Ishikawa (cell line): Measurements from ENCODE around the gene MECR.

Experiments used
- CEBPB ChIP-seq: IDR thresholded peaks from 2 replicates; pipeline ENCODE4 v1.6.1; 2012
- CREB1 ChIP-seq: IDR thresholded peaks from 2 replicates; pipeline ENCODE4 v1.6.1; 2012; ENCODE audit warnings: low read depth
- EGR1 ChIP-seq: IDR thresholded peaks from 2 replicates; pipeline ENCODE4 v1.6.1; 2012
- EP300 ChIP-seq: IDR thresholded peaks from 2 replicates; pipeline ENCODE4 v1.6.1; 2012; ENCODE audit warnings: borderline replicate concordance
- FOXM1 ChIP-seq: IDR thresholded peaks from 2 replicates; pipeline ENCODE4 v1.6.1; 2012; ENCODE audit warnings: low read depth, borderline replicate concordance
- MAX ChIP-seq: IDR thresholded peaks from 2 replicates; pipeline ENCODE4 v1.6.1; 2012
- NFIC ChIP-seq: IDR thresholded peaks from 2 replicates; pipeline ENCODE4 v1.6.1; 2012
- RAD21 ChIP-seq: IDR thresholded peaks from 2 replicates; pipeline ENCODE4 v1.6.1; 2012; ENCODE audit warnings: low read depth
- REST ChIP-seq: IDR thresholded peaks from 2 replicates; pipeline ENCODE4 v1.6.1; 2012; ENCODE audit warnings: low read depth, mild to moderate bottlenecking
- TAF1 ChIP-seq: IDR thresholded peaks from 2 replicates; pipeline ENCODE4 v1.6.1; 2012; ENCODE audit warnings: low read depth, mild to moderate bottlenecking
- TCF12 ChIP-seq: IDR thresholded peaks from 2 replicates; pipeline ENCODE4 v1.6.1; 2012; ENCODE audit warnings: low read depth
- TEAD4 ChIP-seq: IDR thresholded peaks from 2 replicates; pipeline ENCODE4 v1.6.1; 2012
- USF1 ChIP-seq: IDR thresholded peaks from 2 replicates; pipeline ENCODE4 v1.6.1; 2012
- YY1 ChIP-seq: IDR thresholded peaks from 2 replicates; pipeline ENCODE4 v1.6.1; 2012; ENCODE audit warnings: low read depth
- ZBTB7A ChIP-seq: IDR thresholded peaks from 2 replicates; pipeline ENCODE4 v1.6.1; 2012; ENCODE audit warnings: low read depth

Gene MECR

GRCh38 chr1:29171089-29171488, 59.6 kb downstream of the MECR start:
- TF ChIP-seq RAD21, result no peak
- no peak for TF ChIP-seq EGR1
- no peak for TF ChIP-seq TEAD4
- TF ChIP-seq USF1, result no peak
- no peak for TF ChIP-seq YY1
- TF ChIP-seq MAX, result no peak
- TF ChIP-seq ZBTB7A, result no peak
- TF ChIP-seq TCF12, result no peak
- no peak for TF ChIP-seq TAF1
- TF ChIP-seq REST, result no peak
- no peak for TF ChIP-seq FOXM1
- TF ChIP-seq CREB1, result no peak
- no peak for TF ChIP-seq EP300
- no peak for TF ChIP-seq NFIC

GRCh38 chr1:29169976-29170375, 60.8 kb downstream of the MECR start:
- no peak for TF ChIP-seq EGR1
- no peak for TF ChIP-seq EP300
- no peak for TF ChIP-seq CEBPB

- TF ChIP-seq RAD21 (no peak), EP300 (no peak), EGR1 (no peak), ZBTB7A (no peak), USF1 (no peak), CREB1 (no peak), TEAD4 (no peak), FOXM1 (no peak), TAF1 (no peak)
Measured at GRCh38 chr1:29167904-29168303, 62.8 kb downstream of the MECR start.

- no peak for TF ChIP-seq MAX
- no peak for TF ChIP-seq CEBPB
- TF ChIP-seq TCF12, result no peak
- no peak for TF ChIP-seq EP300
- TF ChIP-seq ZBTB7A, result no peak
- no peak for TF ChIP-seq YY1
- no peak for TF ChIP-seq CREB1
- no peak for TF ChIP-seq TEAD4
- no peak for TF ChIP-seq EGR1
- TF ChIP-seq NFIC, result no peak
- no peak for TF ChIP-seq FOXM1
- TF ChIP-seq USF1, result no peak
Measured at GRCh38 chr1:29166291-29166878, 64.3 kb downstream of the MECR start.

- TF ChIP-seq REST, result no peak
- TF ChIP-seq RAD21, result no peak
- no peak for TF ChIP-seq TAF1
- TF ChIP-seq EP300, result no peak
- TF ChIP-seq EGR1, result no peak
- TF ChIP-seq USF1, result no peak
Measured at GRCh38 chr1:29164588-29164987, 66.1 kb downstream of the MECR start.
